HG02571 (cell line): ENCODE data around the gene IGSF9.

Source experiments
- ATAC-seq: cut with Tn5 transposase; IDR thresholded peaks from one replicate; pipeline ENCODE4 v1.9.1; 2021; ENCODE audit warnings: mild to moderate bottlenecking, moderate library complexity; ENCODE audit not compliant: unreplicated experiment

The IGSF9 gene

GRCh38 chr1:159947942-159948341 is 2.5 kb upstream of the IGSF9 start:
- no peak for ATAC-seq

GRCh38 chr1:159946242-159947187 is 1.1 kb upstream of the IGSF9 start:
- no peak for ATAC-seq

- ATAC-seq = no peak
Measured at GRCh38 chr1:159944623-159945455, 574 bp downstream of the IGSF9 start.

GRCh38 chr1:159943908-159944622 is 1.3 kb downstream of the IGSF9 start:
- no peak for ATAC-seq

GRCh38 chr1:159943278-159943640 is 2.2 kb downstream of the IGSF9 start:
- no peak for ATAC-seq

GRCh38 chr1:159942632-159943277 is 2.7 kb downstream of the IGSF9 start:
- no peak for ATAC-seq

- ATAC-seq = no peak
Measured at GRCh38 chr1:159941591-159942560, 3.5 kb downstream of the IGSF9 start.

GRCh38 chr1:159941141-159941540 is 4.3 kb downstream of the IGSF9 start:
- ATAC-seq = no peak

- no peak for ATAC-seq
Measured at GRCh38 chr1:159940006-159940620, 5.3 kb downstream of the IGSF9 start.

- ATAC-seq = no peak
Measured at GRCh38 chr1:159939678-159940002, 5.8 kb downstream of the IGSF9 start.

GRCh38 chr1:159938905-159939677 is 6.3 kb downstream of the IGSF9 start:
- ATAC-seq = no peak

GRCh38 chr1:159938211-159938852 is 7.1 kb downstream of the IGSF9 start:
- no peak for ATAC-seq

GRCh38 chr1:159937054-159937750 is 8.2 kb downstream of the IGSF9 start:
- ATAC-seq = no peak

GRCh38 chr1:159936273-159936904 is 9.0 kb downstream of the IGSF9 start:
- no peak for ATAC-seq

GRCh38 chr1:159935719-159936272 is 9.6 kb downstream of the IGSF9 start:
- no peak for ATAC-seq

GRCh38 chr1:159935305-159935704 is 10.1 kb downstream of the IGSF9 start:
- ATAC-seq = no peak
